Progenitor cell of endocrine pancreas (in vitro differentiated cells): Measurements from ENCODE around the gene RAI1. TPM values are rescaled to one million over a fixed set of nuclear protein-coding genes. Genes with fewer than 3 reads are reported as not detected.
A peak's percentile ranks its signal among the peaks of the same experiment; 100 is the strongest.

Source experiments
- DNase-seq: peaks from one replicate; pipeline ENCODE4 v3.0.0; 2021; ENCODE audit warnings: low spot score; ENCODE audit not compliant: unreplicated experiment
- H3K27ac Mint-ChIP-seq: 2 replicates; pipeline ENCODE4 v1.8.0; 2021; ENCODE audit warnings: mild to moderate bottlenecking, moderate library complexity, mixed read lengths
- H3K27me3 Mint-ChIP-seq: 2 replicates; pipeline ENCODE4 v1.8.0; 2021; ENCODE audit warnings: mixed read lengths
- H3K36me3 Mint-ChIP-seq: 2 replicates; pipeline ENCODE4 v1.8.0; 2022; ENCODE audit warnings: mixed read lengths; ENCODE audit not compliant: insufficient read depth
- H3K4me1 Mint-ChIP-seq: 2 replicates; pipeline ENCODE4 v1.8.0; 2021; ENCODE audit warnings: low read depth, mixed read lengths
- H3K4me3 Mint-ChIP-seq: 2 replicates; pipeline ENCODE4 v1.8.0; 2021; ENCODE audit warnings: low read depth, mild to moderate bottlenecking, moderate library complexity, mixed read lengths
- H3K9me3 Mint-ChIP-seq: 2 replicates; pipeline ENCODE4 v1.8.0; 2021; ENCODE audit warnings: low read depth, mixed read lengths
- total RNA-seq: library from RNA; stranded (reverse); gene quantifications from 2 replicates; pipeline ENCODE4 v1.2.1, GENCODE V29; 2021
- TF ChIP-seq, protein P1 (sequence below): fragments of 200-600 bp; sonication (generic); IDR thresholded peaks from one replicate; pipeline ENCODE4 v1.5.0; 2021; ENCODE audit warnings: antibody characterized with exemption, mild to moderate bottlenecking; ENCODE audit not compliant: unreplicated experiment

Gene RAI1
- total RNA-seq, 1 donor from 2014 or later, result 75.0 TPM

DNA sequence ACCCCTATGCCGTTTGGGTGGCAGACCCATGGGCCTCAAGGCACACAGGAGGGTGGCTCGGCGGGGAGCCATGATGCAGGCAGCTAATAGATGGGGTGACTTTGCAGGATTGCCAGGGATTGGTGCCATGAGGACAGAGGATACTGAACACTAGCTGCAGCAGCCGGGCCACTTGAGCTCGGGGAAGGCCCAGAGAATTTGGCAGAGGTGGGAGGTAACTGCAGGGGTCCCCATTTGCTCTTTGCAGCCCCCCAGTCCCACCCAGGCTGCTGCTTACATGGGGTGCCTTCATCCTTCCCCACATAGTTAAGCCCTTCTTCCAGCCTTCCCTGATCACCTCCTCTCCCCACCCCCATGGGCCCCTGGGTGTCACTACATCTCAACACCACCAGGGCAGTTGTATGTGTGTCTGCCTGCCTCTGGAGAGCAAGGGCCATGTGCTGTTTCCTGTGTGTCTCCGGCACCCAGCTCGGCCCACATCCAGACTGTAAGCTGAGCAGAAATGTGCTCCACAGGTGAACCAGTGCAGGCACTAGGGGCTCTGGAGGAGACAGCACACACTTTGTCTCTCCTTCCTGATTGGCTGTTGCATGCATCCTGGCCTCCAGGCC, 103.5 kb downstream of the RAI1 start:
- Mint-ChIP-seq H3K9me3 (no peaks in the 10 kb centered on the region), H3K4me1 (peaks cover 57% of the 10 kb centered on the region), H3K4me3 (peak overlapping the region; percentile 25), H3K36me3 (no peaks in the 10 kb centered on the region), H3K27ac (peak overlapping the region; percentile 29), H3K27me3 (no peaks in the 10 kb centered on the region)
- no peak for DNase-seq
- TF ChIP-seq, protein P1, sequence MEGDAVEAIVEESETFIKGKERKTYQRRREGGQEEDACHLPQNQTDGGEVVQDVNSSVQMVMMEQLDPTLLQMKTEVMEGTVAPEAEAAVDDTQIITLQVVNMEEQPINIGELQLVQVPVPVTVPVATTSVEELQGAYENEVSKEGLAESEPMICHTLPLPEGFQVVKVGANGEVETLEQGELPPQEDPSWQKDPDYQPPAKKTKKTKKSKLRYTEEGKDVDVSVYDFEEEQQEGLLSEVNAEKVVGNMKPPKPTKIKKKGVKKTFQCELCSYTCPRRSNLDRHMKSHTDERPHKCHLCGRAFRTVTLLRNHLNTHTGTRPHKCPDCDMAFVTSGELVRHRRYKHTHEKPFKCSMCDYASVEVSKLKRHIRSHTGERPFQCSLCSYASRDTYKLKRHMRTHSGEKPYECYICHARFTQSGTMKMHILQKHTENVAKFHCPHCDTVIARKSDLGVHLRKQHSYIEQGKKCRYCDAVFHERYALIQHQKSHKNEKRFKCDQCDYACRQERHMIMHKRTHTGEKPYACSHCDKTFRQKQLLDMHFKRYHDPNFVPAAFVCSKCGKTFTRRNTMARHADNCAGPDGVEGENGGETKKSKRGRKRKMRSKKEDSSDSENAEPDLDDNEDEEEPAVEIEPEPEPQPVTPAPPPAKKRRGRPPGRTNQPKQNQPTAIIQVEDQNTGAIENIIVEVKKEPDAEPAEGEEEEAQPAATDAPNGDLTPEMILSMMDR, result peak; percentile 33

- Mint-ChIP-seq H3K4me1 (peaks cover 62% of the 10 kb centered on the region), H3K27ac (peak overlapping the region; percentile 78), H3K4me3 (peak overlapping the region; percentile 25), H3K36me3 (no peaks in the 10 kb centered on the region), H3K9me3 (no peaks in the 10 kb centered on the region), H3K27me3 (no peaks in the 10 kb centered on the region)
- no peak for DNase-seq
- TF ChIP-seq, protein P1, result no peak
Observed at GRCh38 chr17:17785407-17785806, 104.1 kb downstream of the RAI1 start.

- Mint-ChIP-seq H3K9me3 (no peaks in the 10 kb centered on the region), H3K27me3 (no peaks in the 10 kb centered on the region), H3K4me3 (no peak overlapping the region), H3K4me1 (peaks cover 62% of the 10 kb centered on the region), H3K27ac (peak overlapping the region; percentile 63), H3K36me3 (no peaks in the 10 kb centered on the region)
- TF ChIP-seq, protein P1, result no peak
- no peak for DNase-seq
Observed at GRCh38 chr17:17786998-17787397, 105.7 kb downstream of the RAI1 start.

GRCh38 chr17:17787568-17787967, 106.3 kb downstream of the RAI1 start:
- no peaks in the 10 kb centered on the region for H3K27me3 Mint-ChIP-seq
- peaks cover 67% of the 10 kb centered on the region for H3K4me1 Mint-ChIP-seq
- no peak overlapping the region for H3K4me3 Mint-ChIP-seq
- TF ChIP-seq, protein P1, result no peak
- peak overlapping the region; percentile 63 for H3K27ac Mint-ChIP-seq
- no peaks in the 10 kb centered on the region for H3K9me3 Mint-ChIP-seq
- DNase-seq, result no peak
- H3K36me3 Mint-ChIP-seq, result no peaks in the 10 kb centered on the region

DNA sequence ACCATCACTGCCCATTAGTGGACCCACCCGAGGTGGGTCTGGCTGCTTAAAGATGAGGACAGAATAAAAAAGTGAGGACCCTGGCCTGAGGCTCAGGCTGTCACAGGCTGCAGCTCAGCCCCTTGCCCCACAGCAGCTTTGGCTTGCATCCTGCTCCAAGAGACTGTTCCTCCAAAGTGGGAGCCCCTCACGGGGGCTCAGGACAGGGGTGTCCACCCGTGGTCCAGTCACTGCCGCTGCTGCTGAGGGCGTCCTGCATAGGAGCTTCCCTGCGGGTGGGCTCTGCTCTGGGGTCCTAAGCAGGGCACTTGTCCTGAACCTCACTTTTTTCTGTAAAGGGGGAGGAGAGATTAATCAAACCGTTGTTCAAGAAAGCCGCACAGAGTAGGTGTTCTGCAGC, 107.7 kb downstream of the RAI1 start:
- TF ChIP-seq, protein P1, result no peak
- H3K27me3 Mint-ChIP-seq, result no peaks in the 10 kb centered on the region
- no peaks in the 10 kb centered on the region for H3K9me3 Mint-ChIP-seq
- no peak for DNase-seq
- H3K4me1 Mint-ChIP-seq, result peaks cover 68% of the 10 kb centered on the region
- H3K36me3 Mint-ChIP-seq, result peaks cover 6% of the 10 kb centered on the region
- no peak overlapping the region for H3K4me3 Mint-ChIP-seq
- H3K27ac Mint-ChIP-seq, result no peak overlapping the region
